ENCODE results near the gene TNF.
"Not testable (repeated sequence)": the region's sequence is repeated elsewhere in the genome, so short reads cannot be mapped to it uniquely, and the experiment has no call there.

The TNF gene

GRCh38 chr6:31541658-31542521 lies 33.5 kb upstream of the TNF start, which contains the start of gene DDX39B:
TSS of gene DDX39B (minus strand) at chr6:31542003. CDS start at chr6:31540532, 1,471 bp downstream.
- Histone ChIP-seq H3K27ac (peak within 1 kb of the TSS; percentile 97), H3K27me3 (no peaks in the 10 kb centered on the region), H3K9ac (peak within 1 kb of the TSS; percentile 97), H4K20me1 (peaks cover 43% of the 10 kb centered on the region), H3K4me2 (peak within 1 kb of the TSS; percentile 98), H3K4me3 (peak within 1 kb of the TSS; percentile 87), H3K36me3 (peaks cover 39% of the 10 kb centered on the region), H3K9me3 (no peaks in the 10 kb centered on the region), H3K4me1 (peaks cover 67% of the 10 kb centered on the region)
- no peak for TF ChIP-seq Cebpa-rat (IDR thresholded peaks at IDR 0.05)

GRCh38 chr6:31543639-31544038 lies 31.7 kb upstream of the TNF start:
- H3K4me2 ChIP-seq: peak overlapping the region; percentile 87
- TF ChIP-seq Cebpa-rat (IDR thresholded peaks at IDR 0.05): no peak
- H3K9me3 ChIP-seq: no peaks in the 10 kb centered on the region
- no peak overlapping the region for H3K9ac ChIP-seq
- H4K20me1 ChIP-seq: peaks cover 26% of the 10 kb centered on the region
- peaks cover 21% of the 10 kb centered on the region for H3K36me3 ChIP-seq
- H3K27ac ChIP-seq: no peak overlapping the region
- H3K27me3 ChIP-seq: no peaks in the 10 kb centered on the region
- H3K4me1 ChIP-seq: peaks cover 65% of the 10 kb centered on the region
- H3K4me3 ChIP-seq: no peak overlapping the region

- Histone ChIP-seq H3K27ac (0 out of 2 replicates have a peak overlapping the region, but pooled peaks have one; percentile 64), H4K20me1 (peaks cover 16% of the 10 kb centered on the region), H3K4me3 (no peak overlapping the region), H3K36me3 (peaks cover 13% of the 10 kb centered on the region), H3K4me2 (peak overlapping the region; percentile 93), H3K9ac (peak overlapping the region; percentile 61), H3K27me3 (no peaks in the 10 kb centered on the region), H3K4me1 (peaks cover 65% of the 10 kb centered on the region), H3K9me3 (no peaks in the 10 kb centered on the region)
- TF ChIP-seq Cebpa-rat (IDR thresholded peaks at IDR 0.05): no peak
Observed at GRCh38 chr6:31544676-31545075, 30.7 kb upstream of the TNF start.

GRCh38 chr6:31545291-31545690 lies 30.1 kb upstream of the TNF start:
- peak overlapping the region; percentile 61 for H3K9ac ChIP-seq
- H3K4me2 ChIP-seq: peak overlapping the region; percentile 93
- peaks cover 65% of the 10 kb centered on the region for H3K4me1 ChIP-seq
- H3K9me3 ChIP-seq: no peaks in the 10 kb centered on the region
- H3K36me3 ChIP-seq: peaks cover 8% of the 10 kb centered on the region
- H3K4me3 ChIP-seq: peak overlapping the region; percentile 63
- peaks cover 9% of the 10 kb centered on the region for H4K20me1 ChIP-seq
- no peaks in the 10 kb centered on the region for H3K27me3 ChIP-seq
- peak overlapping the region; percentile 64 for H3K27ac ChIP-seq
- TF ChIP-seq Cebpa-rat (IDR thresholded peaks at IDR 0.05): no peak

- no peaks in the 10 kb centered on the region for H3K9me3 ChIP-seq
- peak within 1 kb of the TSS; percentile 78 for H3K9ac ChIP-seq
- TF ChIP-seq Cebpa-rat (IDR thresholded peaks at IDR 0.05): no peak
- H3K4me1 ChIP-seq: peaks cover 73% of the 10 kb centered on the region
- H3K36me3 ChIP-seq: peaks cover 12% of the 10 kb centered on the region; the same call in 1 of the 2 replicates
- peak within 1 kb of the TSS; percentile 84 for H3K27ac ChIP-seq
- no peaks in the 10 kb centered on the region for H4K20me1 ChIP-seq
- H3K4me2 ChIP-seq: peak within 1 kb of the TSS; percentile 93
- no peaks in the 10 kb centered on the region for H3K27me3 ChIP-seq
- peak within 1 kb of the TSS; percentile 63 for H3K4me3 ChIP-seq
Observed at GRCh38 chr6:31546339-31546957, 28.9 kb upstream of the TNF start, which contains the start of gene ATP6V1G2. TSS of gene ATP6V1G2 (minus strand) at chr6:31546608. CDS start at chr6:31546559, 49 bp downstream.

- TF ChIP-seq Cebpa-rat (IDR thresholded peaks at IDR 0.05): peak; percentile 68
- peak within 1 kb of the TSS; percentile 78 for H3K9ac ChIP-seq
- peak within 1 kb of the TSS; percentile 63 for H3K4me3 ChIP-seq
- H3K9me3 ChIP-seq: no peaks in the 10 kb centered on the region
- peaks cover 12% of the 10 kb centered on the region; the same call in 1 of the 2 replicates for H3K36me3 ChIP-seq
- H3K4me1 ChIP-seq: peaks cover 79% of the 10 kb centered on the region
- no peaks in the 10 kb centered on the region for H4K20me1 ChIP-seq
- peak within 1 kb of the TSS; percentile 93 for H3K4me2 ChIP-seq
- no peaks in the 10 kb centered on the region for H3K27me3 ChIP-seq
- peak within 1 kb of the TSS; percentile 84 for H3K27ac ChIP-seq
Observed at GRCh38 chr6:31546958-31547726, 28.2 kb upstream of the TNF start, which contains the start of gene NFKBIL1. TSS of gene NFKBIL1 (plus strand) at chr6:31547608. CDS start at chr6:31547695, 87 bp downstream.

- H3K27me3 ChIP-seq: no peaks in the 10 kb centered on the region
- no peaks in the 10 kb centered on the region for H4K20me1 ChIP-seq
- TF ChIP-seq Cebpa-rat (IDR thresholded peaks at IDR 0.05): no peak
- H3K36me3 ChIP-seq: peaks cover 14% of the 10 kb centered on the region
- H3K4me3 ChIP-seq: peak overlapping the region; percentile 63
- peaks cover 75% of the 10 kb centered on the region for H3K4me1 ChIP-seq
- peak overlapping the region; percentile 93 for H3K4me2 ChIP-seq
- no peaks in the 10 kb centered on the region for H3K9me3 ChIP-seq
- H3K9ac ChIP-seq: peak overlapping the region; percentile 78
- peak overlapping the region; percentile 84 for H3K27ac ChIP-seq
Observed at GRCh38 chr6:31547727-31548543, 27.4 kb upstream of the TNF start.

GRCh38 chr6:31548544-31548873 lies 26.9 kb upstream of the TNF start:
- H3K4me2 ChIP-seq: peak overlapping the region; percentile 93
- H3K9me3 ChIP-seq: no peaks in the 10 kb centered on the region
- H3K4me1 ChIP-seq: peaks cover 70% of the 10 kb centered on the region
- H3K9ac ChIP-seq: peak overlapping the region; percentile 78
- H3K27me3 ChIP-seq: no peaks in the 10 kb centered on the region
- no peak for TF ChIP-seq Cebpa-rat (IDR thresholded peaks at IDR 0.05)
- H3K36me3 ChIP-seq: peaks cover 19% of the 10 kb centered on the region
- no peaks in the 10 kb centered on the region for H4K20me1 ChIP-seq
- H3K4me3 ChIP-seq: peak overlapping the region; percentile 63
- H3K27ac ChIP-seq: peak overlapping the region; percentile 84

- not testable (repeated sequence) for H3K9ac ChIP-seq, H4K20me1 ChIP-seq, H3K4me3 ChIP-seq, H3K9me3 ChIP-seq, H3K27me3 ChIP-seq
- Histone ChIP-seq H3K36me3 (peaks cover 24% of the 10 kb centered on the region), H3K4me2 (peak overlapping the region; percentile 35), H3K4me1 (peaks cover 74% of the 10 kb centered on the region), H3K27ac (0 out of 2 replicates have a peak overlapping the region, but pooled peaks have one; percentile 11)
Observed at GRCh38 chr6:31551371-31551770, 24.0 kb upstream of the TNF start.

Measured in BLaER1 (cell line).